ENCODE results near the gene HRG. TPM values are rescaled to one million over a fixed set of nuclear protein-coding genes. Genes with fewer than 3 reads are reported as not detected.

HRG gene
- total RNA-seq, 4 donors from 2014 or later, result not detected

DNA sequence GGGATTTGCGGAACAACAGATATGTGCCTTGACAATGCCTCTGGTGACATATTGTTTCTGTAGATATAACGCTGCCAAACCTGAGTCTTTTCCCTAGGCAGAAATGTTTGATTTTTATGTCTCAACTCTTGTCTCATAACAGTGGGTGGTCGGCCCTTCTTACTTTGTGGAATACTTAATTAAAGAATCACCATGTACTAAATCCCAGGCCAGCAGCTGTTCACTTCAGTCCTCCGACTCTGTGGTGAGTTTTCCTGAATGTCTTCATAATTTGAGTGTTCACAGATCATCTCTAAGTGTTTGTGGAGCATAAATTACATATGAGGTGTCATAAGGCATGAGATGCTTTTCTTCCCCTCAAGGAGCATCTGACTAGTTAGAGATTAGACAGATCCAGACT lies 19.7 kb upstream of the HRG start:
- TF ChIP-seq, protein P1, sequence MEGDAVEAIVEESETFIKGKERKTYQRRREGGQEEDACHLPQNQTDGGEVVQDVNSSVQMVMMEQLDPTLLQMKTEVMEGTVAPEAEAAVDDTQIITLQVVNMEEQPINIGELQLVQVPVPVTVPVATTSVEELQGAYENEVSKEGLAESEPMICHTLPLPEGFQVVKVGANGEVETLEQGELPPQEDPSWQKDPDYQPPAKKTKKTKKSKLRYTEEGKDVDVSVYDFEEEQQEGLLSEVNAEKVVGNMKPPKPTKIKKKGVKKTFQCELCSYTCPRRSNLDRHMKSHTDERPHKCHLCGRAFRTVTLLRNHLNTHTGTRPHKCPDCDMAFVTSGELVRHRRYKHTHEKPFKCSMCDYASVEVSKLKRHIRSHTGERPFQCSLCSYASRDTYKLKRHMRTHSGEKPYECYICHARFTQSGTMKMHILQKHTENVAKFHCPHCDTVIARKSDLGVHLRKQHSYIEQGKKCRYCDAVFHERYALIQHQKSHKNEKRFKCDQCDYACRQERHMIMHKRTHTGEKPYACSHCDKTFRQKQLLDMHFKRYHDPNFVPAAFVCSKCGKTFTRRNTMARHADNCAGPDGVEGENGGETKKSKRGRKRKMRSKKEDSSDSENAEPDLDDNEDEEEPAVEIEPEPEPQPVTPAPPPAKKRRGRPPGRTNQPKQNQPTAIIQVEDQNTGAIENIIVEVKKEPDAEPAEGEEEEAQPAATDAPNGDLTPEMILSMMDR (IDR thresholded peaks at IDR 0.05), result no peak
- TF ChIP-seq POLR2A (IDR thresholded peaks at IDR 0.05), result no peak
- no peak for TF ChIP-seq POLR2AphosphoS5 (IDR thresholded peaks at IDR 0.05)
- TF ChIP-seq EP300 (IDR thresholded peaks at IDR 0.05), result no peak

DNA sequence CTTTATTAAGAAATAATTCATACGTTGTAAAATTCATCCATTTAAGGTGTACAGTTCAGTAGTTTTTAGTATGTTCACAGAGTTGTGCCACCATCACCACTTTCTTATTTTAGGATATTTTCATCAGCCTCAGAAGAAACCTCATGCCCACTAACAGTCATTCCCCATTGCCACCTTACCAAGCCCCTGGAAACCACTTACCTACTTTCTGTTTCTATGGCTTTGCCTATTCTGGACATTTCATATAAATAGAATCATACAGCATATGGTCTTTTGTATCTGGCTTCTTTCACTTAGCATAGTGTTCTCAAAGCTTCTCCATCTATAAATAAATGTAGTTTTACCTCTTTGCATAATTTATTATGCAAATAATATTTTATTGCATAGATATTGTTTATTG lies 19.0 kb upstream of the HRG start:
- no peaks in the 10 kb centered on the region for H3K4me1 ChIP-seq
- ATAC-seq, result no peak
- no peaks in the 10 kb centered on the region for H3K9me3 ChIP-seq
- peaks cover 24% of the 10 kb centered on the region for H3K27me3 ChIP-seq
- TF ChIP-seq EP300 (IDR thresholded peaks at IDR 0.05), result no peak
- no peak overlapping the region for H3K4me3 ChIP-seq
- no peaks in the 10 kb centered on the region for H3K36me3 ChIP-seq
- no peak overlapping the region for H3K27ac ChIP-seq
- WGBS, 2 donors (ENCODE audit: low coverage in 1 of 2), result 75 to 79% methylated on average over 1 of the region's 1 CpG

More for the DNA sequence above, 19.7 kb upstream of the HRG start:
- H3K27me3 ChIP-seq, result peaks cover 24% of the 10 kb centered on the region
- 83% methylated on average over 4 of the region's 4 CpGs; no CpG with 5 or more reads in 1 of the 2 donors for WGBS, 2 donors (ENCODE audit: low coverage in 1 of 2)
- H3K9me3 ChIP-seq, result no peaks in the 10 kb centered on the region
- no peak overlapping the region for H3K27ac ChIP-seq
- no peaks in the 10 kb centered on the region for H3K4me1 ChIP-seq
- no peaks in the 10 kb centered on the region for H3K36me3 ChIP-seq
- no peak overlapping the region for H3K4me3 ChIP-seq
- ATAC-seq, result no peak

DNA sequence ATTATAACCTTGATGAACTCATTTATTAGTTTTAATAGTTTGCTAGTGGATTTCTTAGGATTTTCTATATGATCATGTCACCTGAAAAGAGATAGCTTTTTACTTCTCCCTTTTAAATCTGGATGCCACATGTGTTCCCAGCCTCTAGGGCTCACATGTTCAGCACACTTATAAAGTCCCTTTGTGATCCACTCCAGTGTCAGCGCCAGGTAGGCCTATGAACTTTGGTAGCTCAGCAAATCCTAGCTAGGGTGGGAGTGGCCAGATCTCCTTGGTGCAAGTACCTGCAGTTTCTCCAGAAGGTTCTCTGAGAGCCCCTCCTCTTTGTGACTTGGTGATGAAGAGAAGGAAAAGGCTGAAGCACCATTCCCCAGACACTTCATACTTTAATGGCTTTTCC lies 17.0 kb upstream of the HRG start:
- Histone ChIP-seq H3K27me3 (peaks cover 12% of the 10 kb centered on the region), H3K9me3 (no peaks in the 10 kb centered on the region), H3K27ac (no peak overlapping the region), H3K4me3 (no peak overlapping the region), H3K4me1 (no peaks in the 10 kb centered on the region), H3K36me3 (no peaks in the 10 kb centered on the region)
- 90% methylated on average over 1 of the region's 1 CpG; no CpG with 5 or more reads in 1 of the 2 donors for WGBS, 2 donors (ENCODE audit: low coverage in 1 of 2)
- TF ChIP-seq POLR2AphosphoS5 (IDR thresholded peaks at IDR 0.05) (no peak), POLR2A (IDR thresholded peaks at IDR 0.05) (no peak), EP300 (IDR thresholded peaks at IDR 0.05) (no peak)
- TF ChIP-seq, protein P1 (IDR thresholded peaks at IDR 0.05), result no peak
- ATAC-seq, result no peak

DNA sequence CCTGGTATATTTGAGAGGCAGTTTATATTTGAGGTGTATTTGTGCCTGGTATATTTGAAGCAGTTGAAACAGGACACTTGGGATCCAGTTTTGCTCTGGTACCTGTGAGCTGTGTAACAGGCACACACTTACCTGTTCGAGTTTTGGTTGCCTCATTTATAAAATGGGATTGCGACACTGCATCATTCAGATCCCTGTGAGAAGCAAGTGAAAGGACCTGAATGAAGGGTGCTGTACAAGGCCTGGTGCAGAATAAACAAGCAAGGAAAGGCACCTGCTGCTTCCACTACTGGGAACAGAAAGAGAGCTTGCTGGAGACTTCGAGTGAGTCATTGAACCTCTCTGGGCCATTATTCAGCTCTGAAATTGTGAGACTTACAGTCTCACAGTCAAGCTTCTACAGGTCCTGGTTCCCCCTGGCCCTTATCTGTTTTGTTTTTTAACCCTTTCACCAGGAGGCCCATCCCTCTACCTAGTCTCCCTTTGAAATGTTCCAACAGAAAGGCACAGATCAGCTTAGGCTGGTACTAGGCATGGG lies 14.1 kb upstream of the HRG start:
- no peak for TF ChIP-seq POLR2A (IDR thresholded peaks at IDR 0.05)
- no peak for TF ChIP-seq EP300 (IDR thresholded peaks at IDR 0.05)
- Histone ChIP-seq H3K36me3 (no peaks in the 10 kb centered on the region), H3K27me3 (peaks cover 11% of the 10 kb centered on the region), H3K27ac (no peak overlapping the region), H3K4me1 (no peaks in the 10 kb centered on the region), H3K4me3 (no peak overlapping the region), H3K9me3 (no peaks in the 10 kb centered on the region)
- ATAC-seq, result no peak
- 72% methylated on average over 2 of the region's 3 CpGs; no CpG with 5 or more reads in 1 of the 2 donors for WGBS, 2 donors (ENCODE audit: low coverage in 1 of 2)

DNA sequence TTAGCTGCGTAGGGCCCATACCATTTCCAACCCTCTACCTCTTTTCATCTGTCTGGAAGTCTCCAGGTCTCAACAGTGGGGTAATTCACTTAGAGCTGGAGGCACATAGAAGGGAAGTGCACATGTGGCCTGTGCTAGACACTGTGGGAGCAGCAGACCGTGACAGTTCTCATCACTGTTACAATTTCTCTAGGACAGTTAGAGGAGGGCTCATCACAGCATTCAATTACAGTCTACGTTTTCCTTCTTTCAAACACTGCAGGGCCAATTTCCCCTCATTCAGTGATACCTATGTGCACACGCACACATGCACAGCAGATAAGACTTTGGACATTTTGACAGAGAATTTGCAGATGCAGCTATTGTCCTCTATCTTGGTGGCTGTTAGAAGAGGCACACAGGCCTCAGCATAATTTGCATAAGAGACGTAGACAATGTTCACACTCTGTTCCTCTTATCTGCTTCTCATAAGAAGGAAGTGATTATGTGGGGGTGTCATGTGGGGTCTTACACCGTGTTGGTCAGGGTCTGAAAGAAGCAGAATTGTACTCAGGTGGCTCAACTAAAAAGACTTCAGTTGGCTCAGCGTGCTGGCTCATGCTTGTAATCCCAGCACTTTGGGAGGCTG lies 12.6 kb upstream of the HRG start:
- ATAC-seq, result no peak
- H3K4me1 ChIP-seq, result no peaks in the 10 kb centered on the region
- no peak for TF ChIP-seq POLR2AphosphoS5 (IDR thresholded peaks at IDR 0.05)
- no peak for TF ChIP-seq POLR2A (IDR thresholded peaks at IDR 0.05)
- TF ChIP-seq, protein P1 (IDR thresholded peaks at IDR 0.05), result no peak
- TF ChIP-seq EP300 (IDR thresholded peaks at IDR 0.05), result no peak
- no peaks in the 10 kb centered on the region for H3K9me3 ChIP-seq
- H3K4me3 ChIP-seq, result no peak overlapping the region
- H3K27ac ChIP-seq, result no peak overlapping the region
- peaks cover 11% of the 10 kb centered on the region for H3K27me3 ChIP-seq
- 78 to 88% methylated on average over 6 of the region's 7 CpGs for WGBS, 2 donors (ENCODE audit: low coverage in 1 of 2)
- H3K36me3 ChIP-seq, result no peaks in the 10 kb centered on the region

DNA sequence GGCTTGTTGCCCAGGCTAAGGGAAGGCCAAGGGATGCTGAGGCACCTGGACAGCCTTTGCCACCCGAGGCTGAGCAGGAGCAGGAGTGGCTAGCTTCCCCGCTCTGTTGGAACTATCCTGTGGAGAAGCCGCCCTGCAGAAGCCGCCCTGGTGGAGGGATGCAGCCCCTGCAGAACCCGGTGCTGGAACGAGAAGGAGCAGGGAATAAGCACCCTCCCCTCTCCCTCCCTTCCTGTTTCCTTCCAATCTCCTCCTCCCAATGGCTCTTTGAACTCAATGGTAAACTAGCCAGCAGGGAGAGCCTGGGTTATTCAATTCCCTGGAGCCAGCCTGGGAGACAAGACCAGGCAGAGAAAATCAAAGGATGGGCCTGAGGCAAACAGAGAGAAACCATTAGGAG lies 11.8 kb upstream of the HRG start:
- 0 to 83% methylated on average over 1 to 3 of the region's 6 CpGs for WGBS, 2 donors (ENCODE audit: low coverage in 1 of 2)
- H3K36me3 ChIP-seq, result no peaks in the 10 kb centered on the region
- no peak overlapping the region for H3K4me3 ChIP-seq
- H3K27ac ChIP-seq, result no peak overlapping the region
- ATAC-seq, result no peak
- H3K4me1 ChIP-seq, result no peaks in the 10 kb centered on the region
- TF ChIP-seq POLR2AphosphoS5 (IDR thresholded peaks at IDR 0.05) (no peak), POLR2A (IDR thresholded peaks at IDR 0.05) (no peak), EP300 (IDR thresholded peaks at IDR 0.05) (no peak)
- TF ChIP-seq, protein P1 (IDR thresholded peaks at IDR 0.05), result no peak
- H3K27me3 ChIP-seq, result peaks cover 11% of the 10 kb centered on the region
- H3K9me3 ChIP-seq, result no peaks in the 10 kb centered on the region

All from gastroesophageal sphincter (tissue), 4 donors.